ENCODE measurements around the gene KLHL2.
A peak's percentile ranks its signal among the peaks of the same experiment; 100 is the strongest.

The KLHL2 gene

DNA sequence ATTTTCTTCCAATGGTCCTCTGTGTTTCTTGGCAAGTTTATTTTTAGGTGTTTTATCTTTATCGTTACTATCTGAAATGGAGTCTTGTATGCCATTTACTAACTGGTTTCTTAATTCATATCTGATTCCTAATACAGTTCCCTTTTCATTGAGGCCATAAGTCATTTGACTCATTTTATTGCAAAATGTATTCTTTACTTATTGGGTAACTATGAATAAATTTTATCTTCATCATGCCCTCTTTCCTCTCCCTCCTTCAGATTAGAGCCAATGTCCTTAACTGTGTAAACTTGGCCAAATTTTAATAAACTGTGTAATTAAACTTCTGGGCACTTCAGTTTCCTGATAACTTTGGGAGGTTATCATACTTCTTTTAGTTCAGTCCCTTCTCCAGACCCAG, 100.8 kb downstream of the KLHL2 start:
- TF ChIP-seq CTCF (conservative IDR thresholded peaks at IDR 0.05; ENCODE audit: low read depth, low read length), result no peak
- no peak overlapping the region for H3K4me3 ChIP-seq (ENCODE audit: low read depth, low read length)
- DNase-seq (ENCODE audit: low read depth), result no peak

DNA sequence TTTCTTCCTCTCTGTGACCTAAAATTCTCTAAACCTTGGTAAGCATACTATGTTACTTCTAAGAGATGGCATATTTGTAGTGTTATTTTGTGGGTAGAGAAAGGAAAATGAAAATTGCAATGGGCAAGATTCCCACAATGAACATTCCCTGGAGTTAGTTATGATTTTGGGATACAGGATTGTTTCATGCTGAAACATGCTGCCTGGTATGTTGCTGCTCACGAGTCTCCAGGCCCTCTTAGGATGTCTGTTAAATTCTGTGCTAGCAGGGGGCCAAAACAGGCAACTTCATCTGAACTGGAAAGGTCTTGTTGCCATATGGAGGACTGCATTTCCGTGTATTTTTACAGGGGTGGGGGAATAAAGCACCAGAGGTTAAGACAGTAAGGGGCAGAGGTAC, 101.2 kb downstream of the KLHL2 start:
- H3K4me3 ChIP-seq (ENCODE audit: low read depth, low read length), result no peak overlapping the region
- peak; percentile 55 for DNase-seq (ENCODE audit: low read depth)
- TF ChIP-seq CTCF (conservative IDR thresholded peaks at IDR 0.05; ENCODE audit: low read depth, low read length), result no peak

GRCh38 chr4:165309456-165309855, 102.1 kb downstream of the KLHL2 start:
- DNase-seq (ENCODE audit: low read depth), result no peak
- no peak overlapping the region for H3K4me3 ChIP-seq (ENCODE audit: low read depth, low read length)
- no peak for TF ChIP-seq CTCF (conservative IDR thresholded peaks at IDR 0.05; ENCODE audit: low read depth, low read length)

- no peak overlapping the region for H3K4me3 ChIP-seq (ENCODE audit: low read depth, low read length)
- TF ChIP-seq CTCF (conservative IDR thresholded peaks at IDR 0.05; ENCODE audit: low read depth, low read length), result no peak
- DNase-seq (ENCODE audit: low read depth), result peak; percentile 86
Observed at GRCh38 chr4:165312506-165312905, 105.1 kb downstream of the KLHL2 start.

- no peak for DNase-seq (ENCODE audit: low read depth)
- H3K4me3 ChIP-seq (ENCODE audit: low read depth, low read length), result no peak overlapping the region
- TF ChIP-seq CTCF (conservative IDR thresholded peaks at IDR 0.05; ENCODE audit: low read depth, low read length), result no peak
Observed at GRCh38 chr4:165319030-165319429, 111.7 kb downstream of the KLHL2 start.

GRCh38 chr4:165319509-165319908, 112.1 kb downstream of the KLHL2 start:
- DNase-seq (ENCODE audit: low read depth), result no peak
- no peak overlapping the region for H3K4me3 ChIP-seq (ENCODE audit: low read depth, low read length)
- TF ChIP-seq CTCF (conservative IDR thresholded peaks at IDR 0.05; ENCODE audit: low read depth, low read length), result no peak

DNA sequence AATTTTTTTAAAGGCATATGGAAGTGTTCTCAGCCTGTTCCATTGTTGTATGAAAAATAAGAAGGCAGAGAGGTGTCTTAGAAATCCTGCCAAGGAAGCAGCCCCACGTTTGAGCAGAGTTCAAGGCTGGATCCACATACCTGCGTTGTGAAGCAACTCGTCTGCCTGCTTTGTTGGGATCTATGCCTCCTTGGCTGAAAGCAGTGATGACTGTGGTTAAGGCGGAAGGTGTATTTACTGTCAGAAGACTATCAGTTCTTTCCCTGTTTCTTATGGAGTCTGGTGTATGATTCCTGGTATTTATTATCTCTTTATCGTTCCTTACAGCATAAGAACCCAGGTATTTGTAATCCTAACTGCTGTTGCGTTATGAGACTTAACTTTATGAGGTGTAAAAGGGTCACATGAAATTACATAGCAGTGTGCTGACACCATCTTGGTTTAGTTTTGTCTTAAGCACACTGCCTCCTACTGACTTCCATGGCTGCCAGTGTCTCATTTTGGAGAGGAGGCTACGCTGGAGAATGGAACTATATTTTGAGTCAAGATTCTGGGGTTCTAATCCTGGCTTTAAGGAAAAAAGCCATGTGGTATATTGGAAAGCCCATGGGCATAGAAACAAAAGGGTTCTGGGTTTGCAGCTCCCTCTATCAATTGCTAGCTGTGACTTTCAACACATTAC, 117.0 kb downstream of the KLHL2 start:
- no peak for TF ChIP-seq CTCF (conservative IDR thresholded peaks at IDR 0.05; ENCODE audit: low read depth, low read length)
- DNase-seq (ENCODE audit: low read depth), result no peak
- H3K4me3 ChIP-seq (ENCODE audit: low read depth, low read length), result no peak overlapping the region
